Pons (tissue), 1 donor: ENCODE measurements around the gene PNPLA1.

Experiments
- DNase-seq: peaks from one replicate; pipeline ENCODE4 v3.0.0-alpha.2; 2016; ENCODE audit warnings: low spot score

PNPLA1 gene

GRCh38 chr6:36246506-36247268, 23.2 kb upstream of the PNPLA1 start:
- DNase-seq, result no peak

GRCh38 chr6:36247693-36248092, 22.2 kb upstream of the PNPLA1 start:
- no peak for DNase-seq

- DNase-seq, result no peak
Measured at GRCh38 chr6:36248980-36249379, 20.9 kb upstream of the PNPLA1 start.

- no peak for DNase-seq
Measured at GRCh38 chr6:36249536-36249935, 20.3 kb upstream of the PNPLA1 start.

GRCh38 chr6:36252005-36252404, 17.9 kb upstream of the PNPLA1 start:
- DNase-seq, result no peak

- DNase-seq, result no peak
Measured at GRCh38 chr6:36263390-36264000, 6.4 kb upstream of the PNPLA1 start.

- no peak for DNase-seq
Measured at GRCh38 chr6:36265744-36266143, 4.1 kb upstream of the PNPLA1 start.

GRCh38 chr6:36266913-36267644, 2.8 kb upstream of the PNPLA1 start:
- DNase-seq, result no peak

- no peak for DNase-seq
Measured at GRCh38 chr6:36267731-36268477, 2.0 kb upstream of the PNPLA1 start.

- no peak for DNase-seq
Measured at GRCh38 chr6:36268478-36269275, 1.2 kb upstream of the PNPLA1 start.

- no peak for DNase-seq
Measured at GRCh38 chr6:36272234-36272633, 2.4 kb downstream of the PNPLA1 start.

- DNase-seq, result no peak
Measured at GRCh38 chr6:36273067-36273466, 3.2 kb downstream of the PNPLA1 start.

GRCh38 chr6:36273802-36274514, 4.1 kb downstream of the PNPLA1 start:
- no peak for DNase-seq

GRCh38 chr6:36276581-36277536, 7.0 kb downstream of the PNPLA1 start:
- DNase-seq, result no peak

GRCh38 chr6:36277946-36278470, 8.1 kb downstream of the PNPLA1 start:
- DNase-seq, result no peak

GRCh38 chr6:36280467-36280866, 10.6 kb downstream of the PNPLA1 start:
- no peak for DNase-seq

- DNase-seq, result no peak
Measured at GRCh38 chr6:36280983-36281382, 11.1 kb downstream of the PNPLA1 start.

GRCh38 chr6:36283608-36284007, 13.7 kb downstream of the PNPLA1 start:
- DNase-seq, result no peak

GRCh38 chr6:36284359-36284758, 14.5 kb downstream of the PNPLA1 start:
- DNase-seq, result no peak
